Adrenal gland (tissue), 5 donors: ENCODE results near the gene LYZ.

Experiments used
- POLR2A ChIP-seq, 2 donors: fragments of 450-650 bp; IDR thresholded peaks; one replicate each; pipeline ENCODE4 v1.6.1; 2017; ENCODE audit warnings: antibody characterized with exemption in 2 of 2, mild to moderate bottlenecking in 2 of 2, moderate library complexity in 1 of 2
- TF ChIP-seq, protein P1 (sequence below), 6 experiments: fragments of 450-650 bp in 4 of 6; fragments of 200-600 bp in 2 of 6; sonication (generic) in 1 of 6; IDR thresholded peaks; 1 replicate in 5 of 6; 2 replicates in 1 of 6; pipeline versions ENCODE4 v1.5.1 to v1.8.0; 2016 to 2021; ENCODE audit warnings: antibody characterized with exemption in 6 of 6, mild to moderate bottlenecking in 2 of 6, moderate library complexity in 1 of 6
- donor health status: DM: no; HTN: no; CAD: no.

GRCh38 chr12:69385038-69385437 lies 36.9 kb downstream of the LYZ start:
- TF ChIP-seq, protein P1, sequence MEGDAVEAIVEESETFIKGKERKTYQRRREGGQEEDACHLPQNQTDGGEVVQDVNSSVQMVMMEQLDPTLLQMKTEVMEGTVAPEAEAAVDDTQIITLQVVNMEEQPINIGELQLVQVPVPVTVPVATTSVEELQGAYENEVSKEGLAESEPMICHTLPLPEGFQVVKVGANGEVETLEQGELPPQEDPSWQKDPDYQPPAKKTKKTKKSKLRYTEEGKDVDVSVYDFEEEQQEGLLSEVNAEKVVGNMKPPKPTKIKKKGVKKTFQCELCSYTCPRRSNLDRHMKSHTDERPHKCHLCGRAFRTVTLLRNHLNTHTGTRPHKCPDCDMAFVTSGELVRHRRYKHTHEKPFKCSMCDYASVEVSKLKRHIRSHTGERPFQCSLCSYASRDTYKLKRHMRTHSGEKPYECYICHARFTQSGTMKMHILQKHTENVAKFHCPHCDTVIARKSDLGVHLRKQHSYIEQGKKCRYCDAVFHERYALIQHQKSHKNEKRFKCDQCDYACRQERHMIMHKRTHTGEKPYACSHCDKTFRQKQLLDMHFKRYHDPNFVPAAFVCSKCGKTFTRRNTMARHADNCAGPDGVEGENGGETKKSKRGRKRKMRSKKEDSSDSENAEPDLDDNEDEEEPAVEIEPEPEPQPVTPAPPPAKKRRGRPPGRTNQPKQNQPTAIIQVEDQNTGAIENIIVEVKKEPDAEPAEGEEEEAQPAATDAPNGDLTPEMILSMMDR (IDR thresholded peaks at IDR 0.05), result no peak
- no peak for TF ChIP-seq POLR2A (IDR thresholded peaks at IDR 0.05)
